CD8-positive, alpha-beta memory T cell (primary cell): ENCODE data around the gene GNL2. TPM values are rescaled to one million over a fixed set of nuclear protein-coding genes. Genes with fewer than 3 reads are reported as not detected.
A peak's percentile ranks its signal among the peaks of the same experiment; 100 is the strongest.
"Not testable (repeated sequence)": the region's sequence is repeated elsewhere in the genome, so short reads cannot be mapped to it uniquely, and the experiment has no call there.

Source experiments
- CTCF ChIA-PET: fragments of 350-600 bp; sonication (Branson Sonifier 250); formaldehyde crosslinking; loops from one replicate; lab custom pipeline; 2021; ENCODE audit warnings: antibody characterized with exemption; lab: Charles Lee
- POLR2A ChIA-PET: fragments of 350-600 bp; sonication (Branson Sonifier 250); formaldehyde crosslinking; loops from one replicate; lab custom pipeline; 2021; ENCODE audit warnings: antibody characterized with exemption; lab: Charles Lee
- DNase-seq, 5 donors: peaks; one replicate each; pipeline versions ENCODE4 v3.0.0 to v3.0.0-alpha.2; 2020 to 2022; ENCODE audit warnings: mixed read lengths in 1 of 5
- H3K27ac ChIP-seq: one replicate; pipeline ENCODE4 v1.7.0; 2013; ENCODE audit warnings: low read depth, mild to moderate bottlenecking, low read length, moderate library complexity
- H3K27me3 ChIP-seq: 2 replicates; pipeline ENCODE4 v1.7.0; 2013; ENCODE audit warnings: low read length, mild to moderate bottlenecking; ENCODE audit not compliant: insufficient read depth, poor library complexity, severe bottlenecking
- H3K36me3 ChIP-seq: 2 replicates; pipeline ENCODE4 v1.7.0; 2013; ENCODE audit warnings: mild to moderate bottlenecking, low read length, moderate library complexity; ENCODE audit not compliant: insufficient read depth
- H3K4me1 ChIP-seq: 2 replicates; pipeline ENCODE4 v1.7.0; 2013; ENCODE audit warnings: mild to moderate bottlenecking, low read length, moderate library complexity; ENCODE audit not compliant: insufficient read depth
- H3K4me3 ChIP-seq: 2 replicates; pipeline ENCODE4 v1.7.0; 2013; ENCODE audit warnings: mild to moderate bottlenecking, low read length
- H3K9me3 ChIP-seq: 2 replicates; pipeline ENCODE4 v1.7.0; 2013; ENCODE audit warnings: mild to moderate bottlenecking, low read length
- H3K27ac Mint-ChIP-seq, 8 donors: one replicate each; pipeline ENCODE4 v1.8.0; 2020 to 2021; ENCODE audit warnings: mixed read lengths in 8 of 8, mild to moderate bottlenecking in 6 of 8, inconsistent platforms in 3 of 8, moderate library complexity in 3 of 8
- H3K27me3 Mint-ChIP-seq, 2 donors: one replicate each; pipeline ENCODE4 v1.8.0; 2020 to 2021; ENCODE audit warnings: mixed read lengths in 2 of 2, mild to moderate bottlenecking in 1 of 2, moderate library complexity in 1 of 2
- H3K36me3 Mint-ChIP-seq, 3 donors: one replicate each; pipeline ENCODE4 v1.8.0; 2020 to 2021; ENCODE audit warnings: mixed read lengths in 3 of 3, inconsistent platforms in 1 of 3, mild to moderate bottlenecking in 1 of 3
- H3K4me1 Mint-ChIP-seq, 3 donors: one replicate each; pipeline ENCODE4 v1.8.0; 2020 to 2021; ENCODE audit warnings: mixed read lengths in 3 of 3, inconsistent platforms in 1 of 3, mild to moderate bottlenecking in 1 of 3
- H3K4me3 Mint-ChIP-seq, 7 donors: one replicate each; pipeline ENCODE4 v1.8.0; 2020 to 2021; ENCODE audit warnings: mixed read lengths in 7 of 7, mild to moderate bottlenecking in 6 of 7, moderate library complexity in 4 of 7, inconsistent platforms in 2 of 7
- H3K9me3 Mint-ChIP-seq, 5 donors: one replicate each; pipeline ENCODE4 v1.8.0; 2020 to 2022; ENCODE audit warnings: mixed read lengths in 5 of 5, mild to moderate bottlenecking in 3 of 5, moderate library complexity in 2 of 5, inconsistent platforms in 1 of 5
- polyA plus RNA-seq: library from polyadenylated mRNA; unstranded; fragments of 300-500 nt; fragmentation: Illumina TruSeq; gene quantifications from one replicate; pipeline ENCODE4 v1.2.3, GENCODE V29; 2021
- total RNA-seq, 2 experiments: library from RNA; stranded (reverse); gene quantifications; one replicate each; pipeline ENCODE4 v1.2.3, GENCODE V29; 2021

GNL2 gene
- total and polyA plus RNA-seq, 3 experiments from 2014 or later, result 53.4 to 85.3 (median 83.4) TPM

- H3K9me3 Mint-ChIP-seq, result no peaks in the 10 kb centered on the region
- peaks cover 20% of the 10 kb centered on the region for H3K36me3 ChIP-seq
- POLR2A ChIA-PET, result no interaction called here
- H3K27ac Mint-ChIP-seq, result peak overlapping the region in 4 of 8 donors; percentile 17 to 82 (median 45)
- no peak overlapping the region for H3K27ac ChIP-seq
- no peak overlapping the region for H3K4me3 ChIP-seq
- H3K4me1 Mint-ChIP-seq, result peaks cover 4 to 31% (median 15%) of the 10 kb centered on the region in 3 donors
- no peaks in the 10 kb centered on the region for H3K4me1 ChIP-seq
- H3K27me3 Mint-ChIP-seq, result no peaks in the 10 kb centered on the region
- H3K36me3 Mint-ChIP-seq, result peaks cover 0 to 48% (median 19%) of the 10 kb centered on the region in 3 donors
- CTCF ChIA-PET, result no interaction called here
- no peaks in the 10 kb centered on the region for H3K27me3 ChIP-seq
- DNase-seq, result no peak
- H3K9me3 ChIP-seq, result no peaks in the 10 kb centered on the region
- no peak overlapping the region for H3K4me3 Mint-ChIP-seq
These were observed 62.2 kb downstream of the GNL2 start for GRCh38 chr1:37533317-37534093.

- H3K27ac ChIP-seq, CTCF ChIA-PET, H3K4me3 Mint-ChIP-seq, H3K4me3 ChIP-seq, H3K27me3 ChIP-seq, DNase-seq, POLR2A ChIA-PET, H3K4me1 ChIP-seq, H3K9me3 Mint-ChIP-seq, H3K27ac Mint-ChIP-seq, H3K9me3 ChIP-seq, H3K27me3 Mint-ChIP-seq: not testable (repeated sequence)
- H3K36me3 Mint-ChIP-seq, result peaks cover 0 to 39% (median 15%) of the 10 kb centered on the region in 3 donors
- H3K36me3 ChIP-seq, result peaks cover 16% of the 10 kb centered on the region
- peaks cover 4 to 28% (median 11%) of the 10 kb centered on the region in 3 donors for H3K4me1 Mint-ChIP-seq
These were observed 63.1 kb downstream of the GNL2 start for GRCh38 chr1:37532418-37533156.

- H3K9me3 Mint-ChIP-seq, H3K36me3 ChIP-seq, H3K4me3 ChIP-seq, H3K9me3 ChIP-seq, CTCF ChIA-PET, H3K27me3 Mint-ChIP-seq, H3K4me1 ChIP-seq, H3K27me3 ChIP-seq, H3K27ac ChIP-seq, H3K27ac Mint-ChIP-seq, DNase-seq, POLR2A ChIA-PET, H3K4me3 Mint-ChIP-seq: not testable (repeated sequence)
- peaks cover 0 to 16% (median 6%) of the 10 kb centered on the region in 3 donors for H3K36me3 Mint-ChIP-seq
- peaks cover 0 to 11% (median 0%) of the 10 kb centered on the region in 3 donors for H3K4me1 Mint-ChIP-seq
These were observed 65.8 kb downstream of the GNL2 start for GRCh38 chr1:37529888-37530287.

DNA sequence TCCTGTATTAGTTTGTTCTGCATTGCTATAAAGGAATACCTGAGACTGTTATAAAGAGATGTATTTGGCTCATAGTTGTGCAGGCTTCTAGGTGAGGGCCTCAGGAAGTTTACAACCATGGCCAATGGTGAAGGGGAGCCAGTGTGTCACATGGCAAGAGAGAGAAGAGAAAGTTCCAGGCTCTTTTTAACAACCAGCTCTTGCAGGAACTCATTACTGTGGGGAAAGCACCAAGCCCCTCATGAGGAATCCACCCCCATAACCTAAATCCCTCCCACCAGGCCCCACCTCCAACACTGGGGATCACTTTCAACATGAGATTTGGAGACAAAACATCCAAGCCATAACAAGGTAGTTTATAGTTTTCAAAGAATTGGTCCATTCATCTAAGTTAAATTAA lies 76.1 kb downstream of the GNL2 start:
- Histone ChIP-seq H3K9me3 (no peaks in the 10 kb centered on the region), H3K4me1 (peaks cover 7% of the 10 kb centered on the region), H3K27me3 (no peaks in the 10 kb centered on the region), H3K4me3 (peak overlapping the region; percentile 43), H3K27ac (no peak overlapping the region), H3K36me3 (no peaks in the 10 kb centered on the region)
- H3K4me3 Mint-ChIP-seq, result peak overlapping the region; percentile 92 to 98 (median 95)
- no peaks in the 10 kb centered on the region for H3K27me3 Mint-ChIP-seq
- peaks cover 0 to 11% (median 6%) of the 10 kb centered on the region in 3 donors for H3K36me3 Mint-ChIP-seq
- H3K27ac Mint-ChIP-seq, result peak overlapping the region; percentile 69 to 95 (median 92)
- no peaks in the 10 kb centered on the region for H3K9me3 Mint-ChIP-seq
- H3K4me1 Mint-ChIP-seq, result peaks cover 30 to 46% (median 42%) of the 10 kb centered on the region in 3 donors
- ChIA-PET CTCF (interaction anchor here (0.9 to 1.2 kb wide), 2 partner anchors 8 to 64 kb away, joined by 3 read pairs; no protein-coding TSS in a partner anchor), POLR2A (interaction anchor here (0.6 kb wide), 1 partner anchor 41 kb away, joined by 3 read pairs; no protein-coding TSS in a partner anchor)
- DNase-seq, result peak in 2 of 5 donors; percentile 1 to 27

DNA sequence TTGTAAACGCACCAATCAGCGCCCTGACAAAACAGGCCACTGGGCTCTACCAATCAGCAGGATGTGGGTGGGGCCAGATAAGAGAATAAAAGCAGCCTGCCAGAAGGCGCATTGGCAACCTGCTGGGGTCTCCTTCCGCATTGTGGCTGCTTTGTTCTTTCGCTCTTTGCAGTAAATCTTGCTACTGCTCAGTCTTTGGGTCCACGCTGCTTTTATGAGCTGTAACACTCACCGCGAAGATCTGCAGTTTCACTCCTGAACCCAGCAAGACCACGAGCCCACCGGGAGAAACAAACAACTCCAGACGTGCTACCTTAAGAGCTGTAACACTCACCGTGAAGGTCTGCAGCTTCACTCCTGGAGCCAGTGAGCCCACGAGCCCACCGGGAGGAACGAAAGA lies 76.8 kb downstream of the GNL2 start:
- H3K4me3 ChIP-seq, result peak overlapping the region; percentile 43
- H3K27me3 ChIP-seq, H3K9me3 Mint-ChIP-seq, H3K27me3 Mint-ChIP-seq, H3K27ac ChIP-seq, H3K36me3 ChIP-seq, H3K4me1 ChIP-seq, POLR2A ChIA-PET, H3K9me3 ChIP-seq: not testable (repeated sequence)
- peak; percentile 42 to 79 (median 69) for DNase-seq
- peak overlapping the region; percentile 69 to 95 (median 92) for H3K27ac Mint-ChIP-seq
- peaks cover 32 to 46% (median 43%) of the 10 kb centered on the region in 3 donors for H3K4me1 Mint-ChIP-seq
- H3K36me3 Mint-ChIP-seq, result peaks cover 0 to 12% (median 6%) of the 10 kb centered on the region in 3 donors
- peak overlapping the region; percentile 92 to 98 (median 95) for H3K4me3 Mint-ChIP-seq
- CTCF ChIA-PET, result interaction anchor here (0.9 to 1.5 kb wide), 3 partner anchors 9 to 64 kb away, joined by 3 to 4 read pairs (median 3); no protein-coding TSS in a partner anchor

DNA sequence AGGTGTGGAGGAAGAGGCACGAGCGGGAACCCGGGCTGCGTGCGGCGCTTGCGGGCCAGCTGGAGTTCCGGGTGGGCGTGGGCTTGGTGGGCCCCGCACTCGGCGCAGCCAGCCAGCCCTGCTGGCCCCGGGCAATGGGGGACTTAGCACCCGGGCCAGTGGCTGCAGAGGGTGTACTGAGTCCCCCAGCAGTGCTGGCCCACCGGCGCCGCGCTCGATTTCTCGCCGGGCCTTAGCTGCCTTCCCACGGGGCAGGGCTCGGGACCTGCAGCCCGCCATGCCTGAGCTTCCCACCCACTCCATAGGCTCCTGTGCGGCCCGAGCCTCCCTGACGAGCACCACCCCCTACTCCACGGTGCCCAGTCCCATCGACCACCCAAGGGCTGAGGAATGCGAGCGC lies 77.5 kb downstream of the GNL2 start:
- Mint-ChIP-seq H3K4me1 (peaks cover 39 to 49% (median 49%) of the 10 kb centered on the region in 3 donors), H3K36me3 (peaks cover 0 to 18% (median 6%) of the 10 kb centered on the region in 3 donors), H3K27ac (peak overlapping the region in 1 of 8 donors; percentile 69), H3K4me3 (peak overlapping the region in 1 of 7 donors; percentile 97)
- H3K27ac ChIP-seq, H3K36me3 ChIP-seq, H3K27me3 Mint-ChIP-seq, H3K27me3 ChIP-seq, DNase-seq, H3K9me3 ChIP-seq, H3K9me3 Mint-ChIP-seq, POLR2A ChIA-PET, H3K4me3 ChIP-seq: not testable (repeated sequence)
- CTCF ChIA-PET, result interaction anchor here (1.2 to 1.5 kb wide), 2 partner anchors 9 to 31 kb away, joined by 3 to 4 read pairs; no protein-coding TSS in a partner anchor
- H3K4me1 ChIP-seq, result peaks cover 14% of the 10 kb centered on the region

GRCh38 chr1:37517569-37517968 lies 78.2 kb downstream of the GNL2 start:
- Mint-ChIP-seq H3K36me3 (peaks cover 0 to 19% (median under 1%) of the 10 kb centered on the region in 3 donors), H3K4me3 (peak overlapping the region in 4 of 7 donors; percentile 4 to 81 (median 17)), H3K27ac (peak overlapping the region in 2 of 8 donors; percentile 31 to 45), H3K27me3 (no peaks in the 10 kb centered on the region), H3K4me1 (peaks cover 44 to 49% (median 49%) of the 10 kb centered on the region in 3 donors), H3K9me3 (no peaks in the 10 kb centered on the region)
- H3K27me3 ChIP-seq, result no peaks in the 10 kb centered on the region
- peaks cover 18% of the 10 kb centered on the region for H3K4me1 ChIP-seq
- H3K36me3 ChIP-seq, result no peaks in the 10 kb centered on the region
- H3K9me3 ChIP-seq, result no peaks in the 10 kb centered on the region
- no peak for DNase-seq
- H3K4me3 ChIP-seq, result no peak overlapping the region
- CTCF ChIA-PET, result interaction anchor here (1.5 kb wide), 1 partner anchor 30 kb away, joined by 4 read pairs; no protein-coding TSS in a partner anchor
- H3K27ac ChIP-seq, result no peak overlapping the region
- POLR2A ChIA-PET, result no interaction called here
